ENCODE measurements around the gene FOXC2.
A peak's percentile ranks its signal among the peaks of the same experiment; 100 is the strongest.

FOXC2 gene

DNA sequence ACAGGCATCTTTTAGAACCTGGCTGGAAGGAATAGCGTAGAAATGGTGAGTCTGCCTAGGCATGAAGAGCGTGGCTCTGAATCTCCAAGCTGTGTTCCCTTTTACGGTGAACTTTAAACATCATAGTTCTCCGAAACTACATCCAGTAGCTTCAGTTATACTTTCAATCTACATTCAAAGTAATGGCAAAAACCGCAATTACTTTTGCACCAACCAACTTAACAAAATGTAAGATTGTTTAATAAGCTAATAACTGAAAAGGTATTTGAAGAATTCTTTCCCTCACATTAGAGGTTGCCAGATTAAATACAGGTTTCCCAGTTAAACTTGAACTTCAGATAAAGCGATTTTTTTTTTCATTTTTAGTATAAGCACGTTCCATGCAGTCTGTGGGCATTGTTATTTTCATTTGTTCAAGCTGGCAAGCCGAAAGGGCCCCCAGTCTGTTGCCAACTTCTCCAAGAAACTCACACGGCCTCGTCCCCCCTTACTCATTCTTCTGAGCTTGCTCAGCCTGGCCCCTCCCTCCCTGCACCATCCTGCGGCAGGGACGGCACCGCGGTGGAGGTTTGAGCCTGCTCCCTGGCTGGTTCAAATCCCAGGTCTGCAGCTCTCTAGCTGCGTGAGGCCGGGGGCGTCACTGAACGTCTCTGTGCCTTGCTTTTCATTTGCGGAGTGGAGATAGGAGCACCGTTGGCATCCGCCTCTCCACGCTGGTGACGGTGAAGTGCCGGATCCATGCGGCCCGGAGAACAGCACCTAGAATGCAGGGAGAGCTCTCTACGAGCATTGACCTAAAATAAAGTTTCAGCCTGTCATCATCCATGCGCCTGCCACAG, 8.1 kb upstream of the FOXC2 start:
- DNase-seq = no peak

DNA sequence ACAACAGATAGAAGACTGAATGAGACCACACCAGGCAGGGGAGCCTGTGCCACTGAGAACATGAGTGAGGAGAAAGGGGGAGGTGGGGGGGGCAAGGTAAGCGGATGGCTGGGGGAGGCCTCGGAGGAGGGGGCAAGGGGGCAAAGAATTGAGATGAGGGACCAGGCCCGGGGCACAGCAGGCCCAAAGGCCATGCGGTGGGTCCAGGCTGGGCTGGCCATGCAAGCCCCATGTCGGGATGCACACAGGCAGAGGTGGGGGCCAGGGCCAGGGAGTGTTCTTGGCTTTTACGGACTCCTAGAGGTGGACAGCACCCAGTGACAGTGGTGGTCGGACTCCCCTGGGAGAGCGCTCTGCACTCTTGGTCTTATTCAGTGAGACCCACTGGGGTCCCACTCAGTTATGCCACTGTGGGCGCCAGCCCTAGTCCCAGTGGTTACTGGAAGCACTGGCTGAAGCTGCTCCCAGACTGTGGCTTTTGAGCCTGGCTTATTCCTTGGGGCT, 6.8 kb upstream of the FOXC2 start:
- DNase-seq = no peak

DNA sequence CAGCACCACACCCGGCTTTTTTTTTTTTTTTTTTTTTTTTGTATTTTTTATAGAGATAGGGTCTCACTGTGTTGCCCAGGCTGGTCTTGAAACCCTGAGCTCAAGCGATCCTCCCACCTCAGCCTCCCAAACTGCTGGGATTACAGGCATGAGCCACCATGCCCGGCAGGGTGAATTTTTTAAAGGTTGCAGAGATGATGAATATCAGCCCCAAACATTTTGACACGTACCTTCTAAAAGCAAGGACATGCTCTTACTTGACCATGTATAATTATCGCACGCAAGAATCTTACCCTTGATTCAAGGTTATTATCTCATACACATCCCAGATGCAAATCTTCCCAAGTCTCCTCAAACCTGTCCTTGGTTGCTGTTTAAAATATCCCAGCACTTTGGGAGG, 4.3 kb upstream of the FOXC2 start:
- DNase-seq = no peak

DNA sequence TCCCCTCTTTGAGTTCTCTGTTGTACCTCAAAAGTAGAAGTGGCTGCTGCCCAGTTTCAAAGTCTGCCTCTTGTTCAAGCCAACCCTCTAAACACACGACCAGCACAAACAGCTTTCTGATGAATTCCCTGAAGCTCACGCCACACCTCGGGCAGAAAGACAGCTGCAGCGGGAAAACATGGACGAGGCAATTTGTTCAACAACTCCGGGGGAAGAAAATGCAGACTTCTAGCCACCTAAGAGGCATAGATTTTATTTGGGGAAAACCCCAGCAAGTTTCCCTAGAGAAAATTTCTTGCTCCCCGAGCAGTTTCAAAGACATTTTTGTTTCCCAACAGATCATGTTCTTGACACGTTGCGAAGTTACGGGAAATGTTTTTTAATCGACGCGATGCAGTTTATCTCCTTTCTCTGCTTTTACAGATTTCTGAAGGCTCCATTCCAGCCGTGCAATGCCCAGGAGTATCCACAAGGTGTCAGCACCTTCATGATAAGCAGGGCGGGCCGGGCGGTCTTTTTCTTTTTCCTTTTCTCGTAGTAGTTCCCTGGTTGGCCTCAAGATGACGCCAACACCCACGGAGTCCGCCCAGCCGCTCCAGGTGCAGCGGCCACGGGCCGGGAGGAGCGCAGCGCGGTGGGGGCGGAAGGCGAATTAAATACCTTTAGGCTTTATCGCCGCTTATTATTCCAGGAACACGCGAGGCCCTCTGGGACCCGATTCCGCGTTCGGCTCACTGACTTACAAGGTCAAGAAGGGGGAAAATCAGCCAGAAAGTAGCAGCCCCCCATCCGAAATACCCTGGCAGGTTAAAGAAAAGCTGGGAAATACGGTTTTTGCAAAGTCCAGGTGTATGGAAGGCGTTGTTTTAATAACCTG, 2.9 kb upstream of the FOXC2 start:
- DNase-seq = peak; percentile 87

DNA sequence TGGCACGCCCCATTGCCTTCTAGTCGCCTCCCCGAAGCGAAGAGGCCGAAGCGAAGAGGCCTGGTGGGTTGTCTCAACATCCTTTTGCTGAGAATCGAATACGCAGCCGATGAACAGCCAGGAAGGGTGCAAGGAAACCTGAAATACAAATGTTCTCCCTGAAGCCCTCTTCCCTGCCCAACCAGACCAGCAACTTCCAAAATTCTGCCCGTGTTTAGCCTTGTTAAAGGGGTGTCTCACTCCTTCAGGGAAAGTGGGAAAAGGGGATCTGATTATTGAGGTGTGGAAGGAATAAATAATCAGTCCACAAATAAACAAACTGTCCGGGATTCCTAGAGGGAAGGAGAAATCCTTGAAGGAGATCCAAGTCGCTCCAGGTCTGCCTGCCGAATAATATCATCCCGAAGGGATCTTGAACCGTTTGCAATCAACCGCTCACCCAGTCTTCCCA, 1.4 kb upstream of the FOXC2 start:
- no peak for DNase-seq

DNA sequence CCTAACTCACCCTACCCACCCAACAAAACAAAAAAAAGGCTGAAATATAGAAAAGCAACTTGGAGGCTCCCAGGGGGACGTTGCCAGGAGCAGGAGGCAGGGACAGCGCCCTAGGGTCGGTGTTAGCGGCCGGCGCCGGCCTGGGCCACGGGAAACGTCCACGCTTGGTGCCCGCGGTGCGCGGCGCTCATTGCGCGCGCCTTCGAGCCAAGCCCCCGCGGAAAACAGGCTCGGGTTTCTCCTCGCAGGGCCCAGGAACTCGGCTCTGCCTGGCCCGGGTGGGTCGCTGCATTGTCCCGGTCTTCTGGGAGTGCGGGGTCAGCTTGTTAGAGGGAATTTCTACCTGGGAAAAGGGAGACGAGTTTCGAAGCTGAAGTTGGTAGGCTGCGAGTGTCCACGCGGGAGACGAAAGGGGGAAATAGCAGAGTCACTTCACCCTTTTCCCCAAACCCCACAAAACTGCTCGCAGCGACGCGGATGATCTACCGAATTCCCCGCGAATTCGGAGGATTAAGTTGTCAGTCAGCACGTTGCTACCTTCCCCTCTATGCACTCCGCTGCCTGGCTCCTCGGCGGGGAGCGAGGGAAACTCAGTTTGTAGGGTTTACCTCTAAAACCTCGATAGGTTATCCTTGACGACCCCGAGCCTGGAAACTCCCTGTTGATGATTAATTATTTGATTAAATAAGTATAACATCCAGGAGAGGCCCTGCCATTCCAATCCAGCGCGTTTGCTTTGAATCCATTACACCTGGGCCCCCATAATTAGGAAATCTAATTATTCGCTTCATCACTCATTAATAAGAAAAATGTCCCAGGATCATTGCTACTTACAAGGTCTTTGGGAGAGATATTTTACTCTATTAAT, 751 bp upstream of the FOXC2 start:
- DNase-seq = no peak

DNA sequence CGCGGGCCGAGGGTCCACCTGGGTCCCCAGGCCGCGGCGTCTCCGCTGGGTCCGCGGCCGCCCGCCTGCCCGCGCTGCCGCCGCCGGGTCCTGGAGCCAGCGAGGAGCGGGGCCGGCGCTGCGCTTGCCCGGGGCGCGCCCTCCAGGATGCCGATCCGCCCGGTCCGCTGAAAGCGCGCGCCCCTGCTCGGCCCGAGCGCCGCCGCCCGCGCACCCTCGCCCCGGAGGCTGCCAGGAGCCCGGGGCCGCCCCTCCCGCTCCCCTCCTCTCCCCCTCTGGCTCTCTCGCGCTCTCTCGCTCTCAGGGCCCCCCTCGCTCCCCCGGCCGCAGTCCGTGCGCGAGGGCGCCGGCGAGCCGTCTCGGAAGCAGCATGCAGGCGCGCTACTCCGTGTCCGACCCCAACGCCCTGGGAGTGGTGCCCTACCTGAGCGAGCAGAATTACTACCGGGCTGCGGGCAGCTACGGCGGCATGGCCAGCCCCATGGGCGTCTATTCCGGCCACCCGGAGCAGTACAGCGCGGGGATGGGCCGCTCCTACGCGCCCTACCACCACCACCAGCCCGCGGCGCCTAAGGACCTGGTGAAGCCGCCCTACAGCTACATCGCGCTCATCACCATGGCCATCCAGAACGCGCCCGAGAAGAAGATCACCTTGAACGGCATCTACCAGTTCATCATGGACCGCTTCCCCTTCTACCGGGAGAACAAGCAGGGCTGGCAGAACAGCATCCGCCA, 504 bp downstream of the FOXC2 start:
- peak; percentile 14 for DNase-seq

DNA sequence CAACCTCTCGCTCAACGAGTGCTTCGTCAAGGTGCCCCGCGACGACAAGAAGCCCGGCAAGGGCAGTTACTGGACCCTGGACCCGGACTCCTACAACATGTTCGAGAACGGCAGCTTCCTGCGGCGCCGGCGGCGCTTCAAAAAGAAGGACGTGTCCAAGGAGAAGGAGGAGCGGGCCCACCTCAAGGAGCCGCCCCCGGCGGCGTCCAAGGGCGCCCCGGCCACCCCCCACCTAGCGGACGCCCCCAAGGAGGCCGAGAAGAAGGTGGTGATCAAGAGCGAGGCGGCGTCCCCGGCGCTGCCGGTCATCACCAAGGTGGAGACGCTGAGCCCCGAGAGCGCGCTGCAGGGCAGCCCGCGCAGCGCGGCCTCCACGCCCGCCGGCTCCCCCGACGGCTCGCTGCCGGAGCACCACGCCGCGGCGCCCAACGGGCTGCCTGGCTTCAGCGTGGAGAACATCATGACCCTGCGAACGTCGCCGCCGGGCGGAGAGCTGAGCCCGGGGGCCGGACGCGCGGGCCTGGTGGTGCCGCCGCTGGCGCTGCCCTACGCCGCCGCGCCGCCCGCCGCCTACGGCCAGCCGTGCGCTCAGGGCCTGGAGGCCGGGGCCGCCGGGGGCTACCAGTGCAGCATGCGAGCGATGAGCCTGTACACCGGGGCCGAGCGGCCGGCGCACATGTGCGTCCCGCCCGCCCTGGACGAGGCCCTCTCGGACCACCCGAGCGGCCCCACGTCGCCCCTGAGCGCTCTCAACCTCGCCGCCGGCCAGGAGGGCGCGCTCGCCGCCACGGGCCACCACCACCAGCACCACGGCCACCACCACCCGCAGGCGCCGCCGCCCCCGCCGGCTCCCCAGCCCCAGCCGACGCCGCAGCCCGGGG, 1.3 kb downstream of the FOXC2 start:
- DNase-seq = no peak

DNA sequence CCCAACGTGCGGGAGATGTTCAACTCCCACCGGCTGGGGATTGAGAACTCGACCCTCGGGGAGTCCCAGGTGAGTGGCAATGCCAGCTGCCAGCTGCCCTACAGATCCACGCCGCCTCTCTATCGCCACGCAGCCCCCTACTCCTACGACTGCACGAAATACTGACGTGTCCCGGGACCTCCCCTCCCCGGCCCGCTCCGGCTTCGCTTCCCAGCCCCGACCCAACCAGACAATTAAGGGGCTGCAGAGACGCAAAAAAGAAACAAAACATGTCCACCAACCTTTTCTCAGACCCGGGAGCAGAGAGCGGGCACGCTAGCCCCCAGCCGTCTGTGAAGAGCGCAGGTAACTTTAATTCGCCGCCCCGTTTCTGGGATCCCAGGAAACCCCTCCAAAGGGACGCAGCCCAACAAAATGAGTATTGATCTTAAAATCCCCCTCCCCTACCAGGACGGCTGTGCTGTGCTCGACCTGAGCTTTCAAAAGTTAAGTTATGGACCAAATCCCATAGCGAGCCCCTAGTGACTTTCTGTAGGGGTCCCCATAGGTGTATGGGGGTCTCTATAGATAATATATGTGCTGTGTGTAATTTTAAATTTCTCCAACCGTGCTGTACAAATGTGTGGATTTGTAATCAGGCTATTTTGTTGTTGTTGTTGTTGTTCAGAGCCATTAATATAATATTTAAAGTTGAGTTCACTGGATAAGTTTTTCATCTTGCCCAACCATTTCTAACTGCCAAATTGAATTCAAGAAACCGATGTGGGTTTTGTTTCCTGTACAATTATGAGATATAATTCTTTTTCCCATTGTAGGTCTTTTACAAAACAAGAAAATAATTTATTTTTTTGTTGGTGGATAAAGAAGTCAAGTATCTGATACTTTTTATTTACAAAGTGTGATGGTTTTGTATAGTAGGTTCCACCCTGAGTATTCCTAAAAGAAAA, 2.3 kb downstream of the FOXC2 start:
- no peak for DNase-seq

DNA sequence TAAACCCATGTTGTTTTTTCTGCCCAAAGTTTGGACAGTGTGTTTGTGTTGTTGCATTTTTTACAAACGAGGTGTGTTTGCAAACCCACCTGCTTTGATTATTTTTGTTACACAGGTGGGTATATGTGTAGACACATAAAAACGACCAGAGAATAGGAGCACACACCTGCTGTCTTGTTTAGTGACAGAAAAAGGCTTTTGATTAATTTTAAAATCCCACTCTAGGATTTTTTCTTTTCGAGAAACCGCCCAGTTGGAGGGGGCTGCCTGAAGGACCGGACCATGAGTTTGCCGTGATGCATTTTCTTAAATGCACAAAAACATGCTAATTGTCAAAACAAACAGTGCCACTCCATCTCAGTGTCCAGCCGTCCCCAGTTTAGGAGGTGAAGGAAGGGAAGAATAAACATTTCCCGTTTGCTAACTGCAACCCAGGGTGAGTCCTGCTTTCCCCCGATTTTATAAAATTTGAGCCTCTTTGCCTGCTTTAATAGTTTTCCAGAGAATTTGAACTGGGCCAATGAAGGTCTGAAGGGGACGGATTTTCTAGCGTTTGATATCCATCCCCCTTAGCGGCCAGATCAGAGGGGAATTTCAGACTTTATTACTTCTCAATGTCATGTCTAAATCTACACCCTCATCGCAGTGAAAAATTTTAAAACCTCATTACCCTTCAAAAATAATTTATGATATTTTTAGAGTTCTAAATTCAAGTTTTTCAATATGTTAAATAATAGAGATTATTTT, 3.2 kb downstream of the FOXC2 start:
- DNase-seq = no peak

DNA sequence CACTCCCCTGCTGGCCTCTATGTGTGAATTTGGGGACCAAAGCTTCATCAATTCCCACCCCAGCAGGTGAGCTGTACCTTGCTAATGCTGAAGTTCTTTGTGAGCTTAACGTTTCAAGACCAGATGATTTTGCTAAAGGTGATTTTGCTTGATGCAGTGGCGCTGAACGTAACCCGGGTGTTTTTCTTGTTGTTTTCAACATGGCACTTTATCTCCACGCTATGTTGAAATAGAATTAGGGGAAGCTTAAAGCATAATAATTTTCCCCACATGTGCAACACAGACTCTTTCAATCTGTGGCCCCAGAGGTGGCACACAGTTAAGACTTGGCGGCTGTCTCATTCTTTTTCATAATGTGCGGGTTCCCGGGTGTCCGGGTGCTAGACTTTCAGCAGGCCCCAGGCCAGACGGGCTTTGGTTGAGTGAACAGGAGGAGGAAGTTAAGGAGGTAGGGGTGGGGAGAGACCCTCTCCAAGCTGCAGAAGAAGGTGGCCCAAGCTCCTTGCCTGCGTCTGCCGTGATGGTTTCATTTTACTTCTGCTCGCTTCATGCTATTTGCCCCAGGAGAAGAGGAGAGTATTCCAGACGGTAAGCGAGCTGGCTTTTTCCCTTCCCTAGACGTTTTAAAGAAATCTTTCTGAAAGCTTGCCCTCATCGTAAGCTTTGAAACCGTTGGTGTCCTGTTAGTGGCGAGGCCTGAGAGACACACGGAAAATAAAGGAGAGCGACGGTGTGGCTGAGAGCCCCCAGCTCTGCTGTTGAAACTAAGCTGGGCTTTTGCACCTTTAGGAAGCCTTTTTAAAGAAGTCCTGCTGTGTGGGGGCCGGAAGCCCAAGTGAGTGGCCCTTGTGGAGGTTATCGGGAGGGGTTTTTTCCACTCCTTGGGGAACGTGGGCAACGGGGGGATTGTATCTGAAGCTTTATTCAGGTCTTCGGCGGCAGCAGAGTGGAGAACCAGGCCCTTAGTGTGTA, 4.2 kb downstream of the FOXC2 start:
- DNase-seq = no peak

DNA sequence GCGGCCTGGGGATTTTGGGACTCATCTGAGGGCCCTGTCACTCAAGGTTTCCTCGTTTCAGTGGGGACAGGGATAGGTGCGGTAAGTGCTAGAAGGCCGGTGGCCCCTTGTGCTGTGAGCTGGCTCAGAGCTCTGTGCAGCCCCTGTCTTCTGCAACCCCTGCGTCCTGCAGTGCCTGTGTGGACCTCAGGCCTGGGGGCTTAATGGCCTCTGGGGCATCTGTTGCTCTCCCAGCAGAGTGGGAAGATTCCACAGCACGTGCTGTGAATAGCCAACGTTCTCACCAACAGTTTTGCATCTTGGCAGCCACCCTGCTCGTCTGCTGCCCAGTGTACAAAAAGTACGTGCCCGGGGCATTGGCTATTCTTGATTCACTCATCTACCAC, 4.9 kb downstream of the FOXC2 start:
- DNase-seq = no peak

DNA sequence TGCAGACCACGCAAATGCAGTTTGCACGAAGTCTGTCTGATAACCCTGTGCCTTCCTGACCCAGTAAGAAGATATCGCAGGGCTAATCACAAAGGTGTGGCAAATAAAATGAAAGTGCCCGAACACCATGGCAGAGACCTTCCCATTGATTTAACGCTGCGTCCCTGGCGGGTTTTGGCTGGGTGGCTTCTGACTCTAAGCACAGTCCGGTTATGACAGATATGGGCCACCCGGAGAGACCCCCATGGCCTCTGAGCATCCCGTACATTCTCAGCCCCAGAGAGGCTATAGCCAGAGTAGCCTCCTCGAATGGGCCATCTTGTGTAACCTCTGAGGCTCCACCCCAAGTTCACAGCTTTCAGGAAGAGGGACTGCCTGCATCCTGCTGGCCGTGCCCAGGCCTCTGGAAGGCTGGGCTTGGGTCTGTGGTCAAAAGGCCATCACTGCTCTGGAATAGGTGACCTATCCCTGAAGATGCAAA, 5.5 kb downstream of the FOXC2 start:
- no peak for DNase-seq

DNA sequence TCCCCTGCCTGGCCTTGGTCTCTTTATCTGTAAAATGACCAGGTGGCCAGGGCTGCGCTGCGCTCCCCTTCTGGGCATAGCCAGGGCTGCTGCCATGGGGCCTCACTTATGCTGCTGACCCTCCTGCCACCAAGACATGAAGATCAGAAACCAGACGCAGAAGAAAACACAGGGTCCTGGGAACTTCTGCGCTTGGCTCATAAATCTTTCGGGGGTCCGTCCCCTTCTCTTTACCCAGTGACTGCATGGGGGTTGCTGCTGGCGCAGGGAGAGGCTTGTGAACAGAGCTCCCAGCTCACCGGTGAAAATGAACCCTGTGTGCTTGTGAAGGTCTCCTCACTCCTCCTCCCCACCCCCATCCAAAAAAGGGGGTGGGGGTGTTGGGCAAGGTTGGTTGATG, 6.0 kb downstream of the FOXC2 start:
- DNase-seq = no peak

DNA sequence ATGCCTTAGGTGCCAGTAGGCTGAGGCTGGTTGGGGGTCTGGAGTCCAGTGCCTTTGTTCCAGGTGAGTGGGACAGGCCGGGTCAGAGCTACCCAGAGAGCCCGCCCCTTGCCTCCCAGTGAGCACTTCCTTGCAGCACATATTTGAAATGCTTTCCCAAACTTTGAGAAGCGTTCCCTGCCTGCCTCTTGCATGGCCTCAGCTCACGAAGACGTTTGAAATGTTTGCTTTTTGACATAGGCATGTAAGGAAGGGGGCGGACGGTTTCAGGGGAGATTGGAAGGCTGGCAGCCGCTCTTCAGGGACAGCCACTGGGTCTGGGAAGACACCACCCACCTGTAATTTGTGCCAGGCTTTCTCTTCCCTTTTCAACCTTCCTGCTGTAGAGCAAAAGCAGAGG, 6.6 kb downstream of the FOXC2 start:
- DNase-seq = no peak

DNA sequence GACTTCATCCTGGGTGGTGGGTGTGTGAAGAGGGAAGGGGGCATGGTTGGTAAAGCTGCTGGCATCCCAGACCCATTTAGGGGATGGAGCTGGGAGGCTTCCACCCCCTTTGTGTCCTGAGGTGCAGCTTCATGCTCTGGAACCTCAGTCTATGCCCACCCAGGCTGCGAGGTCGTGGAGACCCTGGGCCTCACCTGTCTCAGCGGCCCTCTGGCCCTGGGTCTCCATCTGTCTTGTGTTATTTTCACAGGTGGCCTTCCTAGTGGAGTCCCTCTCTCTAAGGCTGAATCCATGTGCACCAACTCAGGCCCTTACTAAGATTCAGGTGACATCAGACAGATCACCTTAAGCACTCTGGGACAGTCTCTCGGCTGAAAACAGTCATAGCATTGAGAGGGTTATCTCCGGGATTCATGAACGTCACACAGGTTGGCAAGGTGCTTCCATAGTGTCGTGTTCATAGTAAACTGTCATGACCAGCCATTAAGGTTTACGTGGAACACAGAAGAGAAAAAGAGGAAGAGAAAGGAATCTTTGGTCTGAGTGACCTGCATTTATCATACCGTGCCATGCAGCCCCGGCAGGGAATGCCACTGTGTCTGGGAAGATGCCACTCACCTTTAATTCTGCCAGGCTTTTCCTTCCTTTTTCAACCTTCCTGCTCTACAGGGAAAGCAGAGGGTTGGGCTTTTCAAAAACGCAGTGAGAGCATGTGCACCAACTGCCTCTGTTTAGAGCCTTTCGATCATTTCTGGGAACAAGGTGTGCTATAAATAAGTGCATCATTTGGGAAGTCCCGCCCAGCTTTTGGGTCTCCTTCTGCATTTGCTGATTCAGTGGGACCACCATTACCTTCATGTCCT, 7.2 kb downstream of the FOXC2 start:
- no peak for DNase-seq

DNA sequence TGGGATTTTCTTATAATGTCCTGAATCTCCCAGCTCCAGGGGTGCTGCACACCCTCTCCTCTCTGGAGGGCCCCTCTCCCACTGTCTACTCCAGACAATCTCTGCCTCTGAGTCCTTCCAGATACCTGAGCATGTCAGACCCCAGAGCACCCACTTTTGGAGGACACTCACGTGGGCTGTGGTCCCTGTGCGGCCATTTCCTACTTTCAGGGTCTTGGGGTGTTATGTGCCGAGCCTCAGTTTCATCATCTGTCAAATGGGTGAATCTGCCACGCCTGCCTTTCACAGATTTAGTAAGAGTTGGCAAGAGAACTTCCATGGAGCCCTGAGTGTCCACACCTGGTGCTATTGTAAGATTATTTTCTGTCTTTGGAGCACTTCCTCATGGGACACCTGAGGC, 8.0 kb downstream of the FOXC2 start:
- no peak for DNase-seq

Measured in NCI-H2171 treated with DMSO at 0.1 percent for 48 hours (cell line).